GM12875 (cell line): Measurements from ENCODE around the gene FCHO1.
A peak's percentile ranks its signal among the peaks of the same experiment; 100 is the strongest.

Source experiments
- H3K4me3 ChIP-seq: one replicate; pipeline ENCODE4 v1.5.1; 2011; ENCODE audit warnings: low read depth, low read length, control low read depth
- CTCF ChIP-seq: IDR thresholded peaks from 2 replicates; pipeline ENCODE4 v1.5.1; 2011; ENCODE audit warnings: low read depth, mild to moderate bottlenecking, control low read depth, inconsistent platforms, low read length, moderate library complexity, borderline replicate concordance; ENCODE audit not compliant: insufficient read depth

FCHO1 gene

GRCh38 chr19:17718947-17719711 lies 32.1 kb upstream of the FCHO1 start, which contains the start of gene MAP1S:
TSS of gene MAP1S (plus strand) at chr19:17719480. CDS start at chr19:17719503, 23 bp downstream.
- TF ChIP-seq CTCF, result no peak
- H3K4me3 ChIP-seq, result peak within 1 kb of the TSS; percentile 82

GRCh38 chr19:17719730-17720400 lies 31.4 kb upstream of the FCHO1 start:
- H3K4me3 ChIP-seq, result peak overlapping the region; percentile 82
- TF ChIP-seq CTCF, result no peak

- H3K4me3 ChIP-seq, result peak overlapping the region; percentile 82
- no peak for TF ChIP-seq CTCF
Measured at GRCh38 chr19:17720440-17720839, 30.8 kb upstream of the FCHO1 start.

GRCh38 chr19:17721111-17721628 lies 30.1 kb upstream of the FCHO1 start:
- no peak for TF ChIP-seq CTCF
- H3K4me3 ChIP-seq, result no peak overlapping the region

GRCh38 chr19:17721821-17722220 lies 29.5 kb upstream of the FCHO1 start:
- H3K4me3 ChIP-seq, result no peak overlapping the region
- TF ChIP-seq CTCF, result no peak

GRCh38 chr19:17722655-17723240 lies 28.5 kb upstream of the FCHO1 start:
- no peak for TF ChIP-seq CTCF
- no peak overlapping the region for H3K4me3 ChIP-seq
